HCT116 (cell line): ENCODE measurements around the gene VPS33A. TPM values are rescaled to one million over a fixed set of nuclear protein-coding genes. Genes with fewer than 3 reads are reported as not detected.

Source experiments
- ATAC-seq: fragments of 200-7000 bp; cut with Tn5 transposase; 2 replicates; pipeline ENCODE4 v1.9.1; 2020; ENCODE audit warnings: mild to moderate bottlenecking, moderate library complexity
- BruUV-seq: library from RNA; stranded (reverse); fragments of 400-500 nt; replicated peaks from 2 replicates; lab custom pipeline; 2021; lab: Mats Ljungman, UMichigan
- CTCF ChIA-PET: fragments of 300-600 bp; sonication (Branson Sonifier 250); formaldehyde crosslinking; loops from one replicate; lab custom pipeline; 2021; ENCODE audit warnings: antibody characterized with exemption; lab: Charles Lee
- POLR2A ChIA-PET: fragments of 300-600, 350-600 bp; sonication (Branson Sonifier 250); formaldehyde crosslinking; loops from one replicate; lab custom pipeline; 2021; ENCODE audit warnings: antibody characterized with exemption; lab: Charles Lee
- RAD21 ChIA-PET, 2 experiments: fragments of 300-600 bp; sonication (Branson Sonifier 250); formaldehyde crosslinking; loops; one replicate each; lab custom pipeline; 2023; ENCODE audit warnings: low total read pairs in 2 of 2; ENCODE audit not compliant: uncharacterized antibody in 2 of 2, unreplicated experiment in 2 of 2, low non-redundant PET in 1 of 2; lab: Charles Lee
- DNase-seq: peaks from one replicate; pipeline ENCODE4 v3.0.0-alpha.2; 2010; ENCODE audit warnings: low read depth, low spot score
- H2AFZ ChIP-seq: fragments of 200-600 bp; shearing (Covaris generic), sonication (generic); 2 replicates; pipeline ENCODE4 v1.6.1; 2017; ENCODE audit warnings: low read depth, mixed run types, mixed read lengths, antibody characterized with exemption, low read length; ENCODE audit not compliant: poor library complexity, severe bottlenecking
- H3K27ac ChIP-seq: 2 replicates; pipeline ENCODE4 v1.5.1; 2012; ENCODE audit warnings: low read depth, low read length
- H3K27me3 ChIP-seq: fragments of 200-600 bp; sonication (generic); 2 replicates; pipeline ENCODE4 v1.6.1; 2016; ENCODE audit warnings: mixed run types, low read length, mixed read lengths; ENCODE audit not compliant: insufficient read depth
- H3K36me3 ChIP-seq, 2 experiments: fragments of 200-500 bp in 1 of 2; fragments of 200-600 bp in 1 of 2; sonication (Bioruptor generic) in 1 of 2; sonication (generic) in 1 of 2; 2 replicates each; pipeline versions ENCODE4 v1.5.1 to v1.6.1; 2014 to 2016; ENCODE audit warnings: low read length in 2 of 2, inconsistent platforms in 1 of 2, mixed read lengths in 1 of 2, mixed run types in 1 of 2; ENCODE audit not compliant: insufficient read depth in 2 of 2, control insufficient read depth in 1 of 2
- H3K4me1 ChIP-seq, 2 experiments: fragments of 200-600 bp in 1 of 2; sonication (generic) in 1 of 2; 2 replicates each; pipeline versions ENCODE4 v1.5.1 to v1.6.1; 2012 to 2017; ENCODE audit warnings: low read length in 2 of 2, inconsistent platforms in 1 of 2, mild to moderate bottlenecking in 1 of 2, mixed read lengths in 1 of 2, mixed run types in 1 of 2, moderate library complexity in 1 of 2; ENCODE audit not compliant: insufficient read depth in 2 of 2, control insufficient read depth in 1 of 2
- H3K4me2 ChIP-seq: fragments of 200-600 bp; sonication (generic); 2 replicates; pipeline ENCODE4 v1.6.1; 2017; ENCODE audit warnings: mixed run types, low read length, mixed read lengths
- H3K4me3 ChIP-seq, 2 experiments: fragments of 200-600 bp in 1 of 2; sonication (generic) in 1 of 2; replicated peaks in 1 of 2; 2 replicates each; pipeline ENCODE4 v1.5.1; 2011 to 2016; ENCODE audit warnings: low read length in 2 of 2, control low read depth in 1 of 2, low read depth in 1 of 2, mild to moderate bottlenecking in 1 of 2, mixed read lengths in 1 of 2, mixed run types in 1 of 2
- H3K79me2 ChIP-seq: fragments of 200-600 bp; sonication (generic); 2 replicates; pipeline ENCODE4 v1.6.1; 2017; ENCODE audit warnings: mild to moderate bottlenecking, mixed run types, low read length, moderate library complexity, mixed read lengths; ENCODE audit not compliant: insufficient read depth
- H3K9ac ChIP-seq: fragments of 200-600 bp; sonication (generic); 2 replicates; pipeline ENCODE4 v1.6.1; 2016; ENCODE audit warnings: low read length, mixed read lengths
- H3K9me2 ChIP-seq: fragments of 200-600 bp; sonication (generic), shearing (Covaris generic); 2 replicates; pipeline ENCODE4 v1.6.1; 2017; ENCODE audit warnings: mixed run types, mild to moderate bottlenecking, moderate library complexity; ENCODE audit not compliant: insufficient read depth
- H3K9me3 ChIP-seq, 2 experiments: fragments of 200-500 bp in 1 of 2; fragments of 200-600 bp in 1 of 2; sonication (Bioruptor generic) in 1 of 2; sonication (generic) in 1 of 2; 2 replicates each; pipeline ENCODE4 v1.6.1; 2014 to 2017; ENCODE audit warnings: low read length in 2 of 2, mixed read lengths in 2 of 2, inconsistent platforms in 1 of 2, low read depth in 1 of 2, mild to moderate bottlenecking in 1 of 2, mixed run types in 1 of 2, moderate library complexity in 1 of 2; ENCODE audit not compliant: control insufficient read depth in 1 of 2, insufficient read depth in 1 of 2
- H4K20me1 ChIP-seq: fragments of 200-600 bp; sonication (generic), shearing (Covaris generic); 2 replicates; pipeline ENCODE4 v1.6.1; 2017; ENCODE audit warnings: mixed run types, mild to moderate bottlenecking, moderate library complexity; ENCODE audit not compliant: insufficient read depth
- CBX3 ChIP-seq: IDR thresholded peaks from 2 replicates; pipeline ENCODE4 v1.6.1; 2012; ENCODE audit warnings: low read depth
- CEBPB ChIP-seq: IDR thresholded peaks from 2 replicates; pipeline ENCODE4 v1.6.1; 2012; ENCODE audit warnings: low read depth
- CTCF ChIP-seq, 3 experiments: fragments of 200-600 bp in 1 of 3; sonication (generic) in 1 of 3; IDR thresholded peaks in 2 of 3; conservative IDR thresholded peaks in 1 of 3; 2 replicates each; pipeline ENCODE4 v1.5.1; 2012 to 2017; ENCODE audit warnings: low read depth in 2 of 3, low read length in 2 of 3, antibody characterized with exemption in 1 of 3, borderline replicate concordance in 1 of 3, control low read depth in 1 of 3, mild to moderate bottlenecking in 1 of 3, mixed read lengths in 1 of 3, mixed run types in 1 of 3, moderate library complexity in 1 of 3; ENCODE audit not compliant: insufficient read depth in 1 of 3
- EZH2 ChIP-seq: fragments of 200-600 bp; sonication (generic); IDR thresholded peaks from 2 replicates; pipeline ENCODE4 v1.6.1; 2017; ENCODE audit warnings: antibody characterized with exemption, mixed run types
- FOSL1 ChIP-seq: IDR thresholded peaks from 2 replicates; pipeline ENCODE4 v1.6.1; 2012; ENCODE audit warnings: low read depth
- JUND ChIP-seq: IDR thresholded peaks from 2 replicates; pipeline ENCODE4 v1.6.1; 2012
- POLR2A ChIP-seq: IDR thresholded peaks from 2 replicates; pipeline ENCODE4 v1.7.0; 2011; ENCODE audit warnings: borderline replicate concordance; ENCODE audit not compliant: insufficient read depth, insufficient read length; ENCODE audit errors: extremely low read depth
- SP1 ChIP-seq: IDR thresholded peaks from 2 replicates; pipeline ENCODE4 v1.6.1; 2012; ENCODE audit warnings: low read depth
- SRF ChIP-seq: IDR thresholded peaks from 2 replicates; pipeline ENCODE4 v1.6.1; 2012; ENCODE audit warnings: low read depth
- TCF7L2 ChIP-seq: IDR thresholded peaks from 2 replicates; pipeline ENCODE4 v1.7.0; 2011; ENCODE audit warnings: borderline replicate concordance, inconsistent platforms; ENCODE audit not compliant: insufficient read depth, insufficient read length; ENCODE audit errors: extremely low read depth
- YY1 ChIP-seq: IDR thresholded peaks from 2 replicates; pipeline ENCODE4 v1.6.1; 2011; ENCODE audit warnings: low read length, low read depth, moderate library complexity, mild to moderate bottlenecking; ENCODE audit not compliant: insufficient replicate concordance; ENCODE audit errors: extremely low read depth
- ZNF274 ChIP-seq: fragments of 200-500 bp; sonication (Bioruptor generic); IDR thresholded peaks from 2 replicates; pipeline ENCODE4 v1.6.1; 2014; ENCODE audit warnings: mild to moderate bottlenecking, low read depth, low read length, inconsistent platforms
- intact Hi-C: fragments of 100-400 bp; cut with micrococcal nuclease; formaldehyde crosslinking; loops from 2 replicates; pipeline ENCODE4 v1.10.0; 2022
- total RNA-seq: library from RNA; stranded (reverse); gene quantifications from one replicate; pipeline ENCODE4 v1.2.1, GENCODE V29; 2021; ENCODE audit not compliant: unreplicated experiment
- TF ChIP-seq, protein P1 (sequence below): IDR thresholded peaks from 2 replicates; pipeline ENCODE4 v1.6.1; 2012

VPS33A gene
- total RNA-seq, 1 experiment from 2014 or later, result 19.4 TPM

GRCh38 chr12:122308811-122309210 is 42.5 kb upstream of the VPS33A start:
- Histone ChIP-seq H3K27me3 (no peaks in the 10 kb centered on the region), H3K4me3 (no peak overlapping the region), H3K79me2 (no peaks in the 10 kb centered on the region), H3K9me2 (no peaks in the 10 kb centered on the region), H3K4me1 (no peaks in the 10 kb centered on the region), H3K9ac (no peak overlapping the region), H4K20me1 (no peaks in the 10 kb centered on the region), H3K9me3 (no peaks in the 10 kb centered on the region), H3K27ac (no peak overlapping the region), H3K4me2 (no peak overlapping the region), H2AFZ (no peak overlapping the region), H3K36me3 (peaks cover 0 to 3% of the 10 kb centered on the region in 2 experiments; a peak in 1 of 4 replicates)
- intact Hi-C loops, result no loop called here
- RAD21 ChIA-PET, result no interaction called here
- DNase-seq (no peak), ATAC-seq (no peak)
- BruUV-seq, result no TSS peak
- POLR2A ChIA-PET, result no interaction called here
- TF ChIP-seq SRF (no peak), FOSL1 (no peak), EZH2 (no peak), YY1 (no peak), POLR2A (no peak), TCF7L2 (no peak), CBX3 (no peak), SP1 (no peak), CTCF (IDR thresholded peaks at IDR 0.05 in 2 of 3, conservative IDR thresholded peaks at IDR 0.05 in 1 of 3; ENCODE audit: borderline replicate concordance in 1 of 3, insufficient read depth in 1 of 3, low read depth in 2 of 3, low read length in 2 of 3) (no peak), JUND (no peak), ZNF274 (no peak), CEBPB (no peak)
- TF ChIP-seq, protein P1, sequence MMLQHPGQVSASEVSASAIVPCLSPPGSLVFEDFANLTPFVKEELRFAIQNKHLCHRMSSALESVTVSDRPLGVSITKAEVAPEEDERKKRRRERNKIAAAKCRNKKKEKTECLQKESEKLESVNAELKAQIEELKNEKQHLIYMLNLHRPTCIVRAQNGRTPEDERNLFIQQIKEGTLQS, result no peak
- CTCF ChIA-PET, result no interaction called here
